ENCODE data around the gene GDF7. TPM values are rescaled to one million over a fixed set of nuclear protein-coding genes. Genes with fewer than 3 reads are reported as not detected.
"Not testable (repeated sequence)": the region's sequence is repeated elsewhere in the genome, so short reads cannot be mapped to it uniquely, and the experiment has no call there.

Gene GDF7
- total RNA-seq, 1 donor from 2014 or later: 0.10 TPM

DNA sequence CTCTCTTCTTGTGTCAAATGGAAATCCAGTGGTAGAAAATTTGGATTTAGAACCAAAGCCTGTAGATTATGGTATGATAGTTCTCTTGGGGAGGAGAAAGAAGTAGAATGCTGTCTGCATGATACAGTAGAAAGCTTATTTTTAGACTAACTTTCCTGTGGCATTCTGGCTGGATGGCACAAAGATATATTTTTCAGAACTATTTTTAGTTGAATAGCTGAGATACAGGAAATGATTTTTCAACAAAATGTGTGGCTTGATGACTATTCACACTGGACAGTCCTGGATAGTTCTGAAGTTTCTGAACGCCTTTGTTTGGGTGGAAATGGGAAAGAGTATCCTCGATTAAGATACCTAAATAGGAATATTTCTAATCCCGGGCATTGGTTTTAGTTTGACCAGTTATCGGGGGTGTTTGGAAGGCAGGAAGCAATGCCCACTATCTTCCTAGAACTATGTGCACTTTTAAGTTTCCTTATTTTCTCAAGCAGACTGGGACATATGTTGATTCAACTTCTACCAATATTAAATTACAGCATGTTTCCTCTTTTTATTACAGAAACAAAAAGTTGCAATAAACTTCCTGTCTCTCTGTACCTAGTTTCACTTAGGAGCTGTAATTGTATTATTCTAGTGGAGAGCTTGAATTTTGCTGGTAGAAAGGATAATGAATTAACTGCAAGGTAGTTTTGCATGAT lies 32.1 kb downstream of the GDF7 start:
- H3K36me3 Mint-ChIP-seq (ENCODE audit: low read depth): peaks cover 8% of the 10 kb centered on the region
- no peak overlapping the region for H3K27ac Mint-ChIP-seq

DNA sequence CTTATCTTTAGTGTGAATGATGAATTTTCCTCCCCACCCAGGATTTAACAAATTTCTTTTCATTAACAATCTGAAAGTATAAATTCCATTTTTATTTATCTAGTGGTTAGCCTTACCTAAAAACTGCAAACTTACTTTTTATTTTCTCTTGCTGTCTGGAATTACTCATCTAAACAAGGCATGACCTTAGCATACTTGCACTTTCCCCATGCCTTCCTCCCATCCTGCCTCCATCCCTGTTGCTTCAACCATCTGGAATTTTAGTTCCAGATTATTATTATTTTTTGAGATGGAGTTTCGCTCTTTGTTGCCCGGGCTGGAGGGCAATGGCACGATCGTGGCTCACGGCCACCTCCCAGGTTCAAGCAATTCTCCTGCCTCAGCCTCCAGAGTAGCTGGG lies 35.6 kb downstream of the GDF7 start:
- Mint-ChIP-seq H3K4me3 (no peak overlapping the region), H3K27ac (no peak overlapping the region), H3K27me3 (ENCODE audit: insufficient read depth) (peaks cover 2% of the 10 kb centered on the region), H3K36me3 (ENCODE audit: low read depth) (peaks cover 8% of the 10 kb centered on the region), H3K9me3 (no peaks in the 10 kb centered on the region), H3K4me1 (ENCODE audit: low read depth) (peaks cover 10% of the 10 kb centered on the region)
- no peak for DNase-seq (ENCODE audit: low spot score)
- intact Hi-C loops (cut with micrococcal nuclease): no loop called here

More for the DNA sequence above, 32.1 kb downstream of the GDF7 start:
- no peaks in the 10 kb centered on the region for H3K9me3 Mint-ChIP-seq
- H3K27me3 Mint-ChIP-seq (ENCODE audit: insufficient read depth): peaks cover 1% of the 10 kb centered on the region
- intact Hi-C loops (cut with micrococcal nuclease): no loop called here
- peaks cover 10% of the 10 kb centered on the region for H3K4me1 Mint-ChIP-seq (ENCODE audit: low read depth)
- H3K4me3 Mint-ChIP-seq: no peak overlapping the region
- DNase-seq (ENCODE audit: low spot score): no peak

DNA sequence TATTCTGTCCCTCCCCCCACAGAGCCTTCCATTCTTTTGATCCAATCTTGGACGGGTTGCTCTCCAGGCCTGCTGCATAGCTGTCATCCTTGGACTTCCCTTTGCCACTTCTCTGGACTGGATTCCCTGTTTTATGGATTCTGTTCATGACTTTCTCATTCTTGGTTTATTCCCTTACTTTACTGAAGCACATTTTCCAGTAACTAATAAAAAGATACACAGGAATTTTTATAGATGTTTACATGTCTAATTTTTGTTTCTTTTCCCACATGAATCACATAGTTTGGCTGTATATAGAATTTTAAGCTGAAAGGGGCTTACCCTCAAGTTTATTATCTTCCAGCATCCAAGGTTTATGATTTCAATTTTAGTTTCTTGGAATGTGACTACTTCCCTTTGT lies 37.9 kb downstream of the GDF7 start:
- H3K27ac Mint-ChIP-seq: no peak overlapping the region

DNA sequence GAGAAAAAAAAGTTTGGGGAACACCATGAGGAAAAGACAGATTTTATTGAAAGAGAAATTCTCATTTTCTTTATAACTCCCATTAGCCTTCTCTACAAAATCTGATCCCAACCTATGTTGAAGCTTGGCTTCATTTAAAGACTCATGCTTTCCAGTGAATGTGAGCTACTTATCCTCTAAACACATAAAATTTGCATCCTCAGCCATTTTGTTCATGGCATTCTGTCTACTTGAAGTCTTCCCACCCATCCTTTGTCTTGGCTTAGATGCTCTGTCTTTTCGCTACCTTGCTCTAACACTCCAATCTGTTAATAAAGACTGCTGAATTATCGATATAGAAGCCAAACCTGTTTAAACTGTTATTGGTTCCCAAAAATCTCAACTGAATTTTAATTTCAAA lies 39.3 kb downstream of the GDF7 start:
- intact Hi-C loops (cut with micrococcal nuclease): no loop called here
- Mint-ChIP-seq H3K4me1 (ENCODE audit: low read depth) (no peaks in the 10 kb centered on the region), H3K9me3 (no peaks in the 10 kb centered on the region), H3K27ac (no peak overlapping the region), H3K36me3 (ENCODE audit: low read depth) (peaks cover 2% of the 10 kb centered on the region), H3K27me3 (ENCODE audit: insufficient read depth) (peaks cover 2% of the 10 kb centered on the region), H3K4me3 (no peak overlapping the region)
- no peak for DNase-seq (ENCODE audit: low spot score)

More for the DNA sequence above, 37.9 kb downstream of the GDF7 start:
- H3K4me3 Mint-ChIP-seq: no peak overlapping the region
- intact Hi-C loops (cut with micrococcal nuclease): no loop called here
- no peak for DNase-seq (ENCODE audit: low spot score)
- H3K36me3 Mint-ChIP-seq (ENCODE audit: low read depth): peaks cover 2% of the 10 kb centered on the region
- H3K27me3 Mint-ChIP-seq (ENCODE audit: insufficient read depth): peaks cover 2% of the 10 kb centered on the region
- no peaks in the 10 kb centered on the region for H3K9me3 Mint-ChIP-seq
- no peaks in the 10 kb centered on the region for H3K4me1 Mint-ChIP-seq (ENCODE audit: low read depth)

DNA sequence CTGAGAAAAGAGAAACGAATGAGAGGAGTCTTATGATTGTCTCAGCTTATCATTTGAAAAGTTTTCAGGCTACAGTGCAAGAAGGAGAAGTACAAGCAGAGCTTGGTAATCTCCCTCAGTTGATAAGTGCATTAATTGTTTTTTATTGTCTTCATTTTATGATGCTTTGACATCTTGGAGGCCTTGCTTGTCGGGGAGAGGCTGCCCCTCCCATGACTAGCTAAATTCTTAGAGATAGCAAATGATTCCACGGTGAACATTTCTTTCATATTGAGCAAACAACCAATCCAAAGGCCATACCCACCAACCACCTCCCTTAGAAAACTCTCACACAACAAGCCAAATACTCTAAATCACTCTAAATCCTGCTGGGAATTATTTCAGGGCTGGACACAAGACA lies 39.8 kb downstream of the GDF7 start:
- Mint-ChIP-seq H3K4me1 (ENCODE audit: low read depth) (no peaks in the 10 kb centered on the region), H3K27ac (no peak overlapping the region), H3K9me3 (no peaks in the 10 kb centered on the region), H3K36me3 (ENCODE audit: low read depth) (no peaks in the 10 kb centered on the region), H3K4me3 (no peak overlapping the region), H3K27me3 (ENCODE audit: insufficient read depth) (peaks cover 2% of the 10 kb centered on the region)
- no peak for DNase-seq (ENCODE audit: low spot score)
- intact Hi-C loops (cut with micrococcal nuclease): no loop called here

DNA sequence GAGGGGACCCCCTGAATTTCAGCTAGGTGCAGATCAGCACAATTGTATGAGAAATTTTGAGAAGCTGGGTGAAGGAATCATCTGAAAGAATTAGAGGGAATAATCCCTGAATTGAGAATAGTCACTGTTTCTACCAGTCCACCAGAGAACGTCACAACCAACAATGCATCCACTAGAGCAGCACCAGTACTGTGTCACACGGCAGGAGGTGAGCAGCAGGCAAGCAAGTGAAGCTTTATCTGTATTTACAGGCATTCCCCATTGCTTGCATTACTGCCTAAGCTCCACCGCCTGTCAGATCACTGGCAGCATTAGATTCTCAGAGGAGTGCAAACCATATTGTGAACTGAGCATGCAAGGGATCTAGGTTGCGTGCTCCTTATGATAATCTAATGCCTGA lies 40.7 kb downstream of the GDF7 start:
- intact Hi-C loops (cut with micrococcal nuclease): no loop called here
- no peak overlapping the region for H3K27ac Mint-ChIP-seq
- DNase-seq (ENCODE audit: low spot score): no peak
- no peaks in the 10 kb centered on the region for H3K36me3 Mint-ChIP-seq (ENCODE audit: low read depth)
- H3K4me1 Mint-ChIP-seq (ENCODE audit: low read depth): no peaks in the 10 kb centered on the region
- no peaks in the 10 kb centered on the region for H3K9me3 Mint-ChIP-seq
- no peak overlapping the region for H3K4me3 Mint-ChIP-seq
- peaks cover 2% of the 10 kb centered on the region for H3K27me3 Mint-ChIP-seq (ENCODE audit: insufficient read depth)

DNA sequence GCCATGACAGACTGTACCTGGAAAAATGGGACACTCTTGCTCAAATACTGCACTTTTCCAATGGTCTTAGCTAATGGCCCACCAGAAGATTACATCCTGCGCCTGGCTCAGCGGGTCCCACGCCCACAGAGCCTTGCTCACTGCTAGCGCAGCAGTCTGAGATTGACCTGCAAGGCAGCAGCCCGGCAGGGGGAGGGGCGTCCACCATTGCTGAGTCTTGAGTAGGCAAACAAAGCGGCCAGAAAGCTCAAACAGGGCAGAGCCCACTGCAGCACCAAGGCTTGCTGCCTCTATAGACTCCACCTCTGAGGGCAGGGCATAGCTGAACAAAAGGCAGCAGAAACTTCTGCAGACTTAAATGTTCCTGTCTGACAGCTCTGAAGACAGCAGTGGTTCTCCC lies 44.7 kb downstream of the GDF7 start:
- intact Hi-C loops (cut with micrococcal nuclease); H3K27ac Mint-ChIP-seq; H3K4me3 Mint-ChIP-seq; H3K4me1 Mint-ChIP-seq (ENCODE audit: low read depth); H3K9me3 Mint-ChIP-seq; DNase-seq (ENCODE audit: low spot score); H3K27me3 Mint-ChIP-seq (ENCODE audit: insufficient read depth); H3K36me3 Mint-ChIP-seq (ENCODE audit: low read depth): not testable (repeated sequence)

DNA sequence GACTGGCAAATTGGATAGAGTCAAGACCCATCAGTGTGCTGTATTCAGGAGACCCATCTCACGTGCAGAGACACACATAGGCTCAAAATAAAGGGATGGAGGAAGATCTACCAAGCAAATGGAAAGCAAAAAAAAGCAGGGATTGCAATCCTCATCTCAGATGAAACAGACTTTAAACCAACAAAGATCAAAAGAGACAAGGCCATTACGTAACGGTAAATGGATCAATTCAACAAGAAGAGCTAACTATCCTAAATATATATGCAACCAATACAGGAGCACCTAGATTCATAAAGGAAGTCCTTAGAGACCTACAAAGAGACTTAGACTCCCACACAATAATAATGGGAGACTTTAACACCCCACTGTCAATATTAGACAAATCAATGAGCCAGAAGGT lies 46.6 kb downstream of the GDF7 start:
- H3K4me3 Mint-ChIP-seq; intact Hi-C loops (cut with micrococcal nuclease); H3K27me3 Mint-ChIP-seq (ENCODE audit: insufficient read depth); H3K9me3 Mint-ChIP-seq; H3K27ac Mint-ChIP-seq; DNase-seq (ENCODE audit: low spot score); H3K4me1 Mint-ChIP-seq (ENCODE audit: low read depth); H3K36me3 Mint-ChIP-seq (ENCODE audit: low read depth): not testable (repeated sequence)

DNA sequence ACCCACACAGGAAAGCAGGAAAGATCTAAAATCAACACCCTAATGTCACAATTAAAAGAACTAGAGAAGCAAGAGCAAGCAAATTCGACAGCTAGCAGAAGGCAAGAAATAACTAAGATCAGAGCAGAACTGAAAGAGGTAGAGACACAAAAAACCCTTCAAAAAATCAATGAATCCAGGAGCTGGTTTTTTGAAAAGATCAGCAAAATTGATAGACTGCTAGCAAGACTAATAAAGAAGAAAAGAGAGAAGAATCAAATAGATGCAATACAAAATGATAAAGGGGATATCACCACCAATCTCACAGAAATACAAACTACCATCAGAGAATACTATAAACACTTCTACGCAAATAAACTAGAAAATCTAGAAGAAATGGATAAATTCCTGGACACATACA lies 47.5 kb downstream of the GDF7 start:
- H3K27ac Mint-ChIP-seq, H3K4me3 Mint-ChIP-seq: not testable (repeated sequence)

DNA sequence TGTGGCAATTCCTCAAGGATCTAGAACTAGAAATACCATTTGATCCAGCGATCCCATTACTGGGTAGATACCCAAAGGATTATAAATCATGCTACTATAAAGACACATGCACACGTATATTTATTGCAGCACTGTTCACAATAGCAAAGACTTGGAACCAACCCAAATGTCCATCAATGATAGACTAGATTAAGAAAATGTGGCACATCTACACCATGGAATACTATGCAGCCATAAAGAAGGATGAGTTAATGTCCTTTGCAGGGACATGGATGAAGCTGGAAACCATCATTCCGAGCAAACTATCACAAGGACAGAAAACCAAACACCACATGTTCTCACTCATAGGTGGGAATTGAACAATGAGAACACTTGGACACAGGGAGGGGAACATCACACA lies 49.2 kb downstream of the GDF7 start:
- H3K4me1 Mint-ChIP-seq (ENCODE audit: low read depth); H3K36me3 Mint-ChIP-seq (ENCODE audit: low read depth); H3K27ac Mint-ChIP-seq; H3K27me3 Mint-ChIP-seq (ENCODE audit: insufficient read depth); DNase-seq (ENCODE audit: low spot score); H3K9me3 Mint-ChIP-seq; intact Hi-C loops (cut with micrococcal nuclease); H3K4me3 Mint-ChIP-seq: not testable (repeated sequence)

More for the DNA sequence above, 47.5 kb downstream of the GDF7 start:
- DNase-seq (ENCODE audit: low spot score); H3K4me1 Mint-ChIP-seq (ENCODE audit: low read depth); H3K36me3 Mint-ChIP-seq (ENCODE audit: low read depth); intact Hi-C loops (cut with micrococcal nuclease); H3K9me3 Mint-ChIP-seq; H3K27me3 Mint-ChIP-seq (ENCODE audit: insufficient read depth): not testable (repeated sequence)

DNA sequence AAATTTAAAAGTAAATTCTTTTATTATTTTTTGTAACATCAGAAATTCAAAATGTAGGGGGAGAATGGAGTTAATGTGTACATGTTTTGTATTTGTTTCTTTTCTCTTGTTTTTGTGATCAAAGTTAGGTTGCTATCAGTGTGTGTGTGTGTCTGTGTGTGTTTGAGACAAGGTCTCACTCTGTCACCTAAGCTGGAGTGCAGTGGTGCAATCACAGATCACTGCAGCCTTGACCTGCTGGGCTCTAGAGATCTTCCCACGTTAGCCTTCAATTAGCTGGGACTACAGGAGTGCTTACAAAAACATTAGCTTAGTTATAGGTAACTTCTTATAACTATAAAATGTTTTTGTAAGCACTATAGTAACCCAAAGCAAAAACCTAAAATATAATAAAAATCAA lies 50.7 kb downstream of the GDF7 start:
- H3K27me3 Mint-ChIP-seq (ENCODE audit: insufficient read depth): no peaks in the 10 kb centered on the region
- intact Hi-C loops (cut with micrococcal nuclease): no loop called here
- H3K27ac Mint-ChIP-seq: no peak overlapping the region
- H3K36me3 Mint-ChIP-seq (ENCODE audit: low read depth): peaks cover 7% of the 10 kb centered on the region
- DNase-seq (ENCODE audit: low spot score): no peak
- H3K9me3 Mint-ChIP-seq: peaks cover 7% of the 10 kb centered on the region
- H3K4me3 Mint-ChIP-seq: no peak overlapping the region
- H3K4me1 Mint-ChIP-seq (ENCODE audit: low read depth): no peaks in the 10 kb centered on the region

DNA sequence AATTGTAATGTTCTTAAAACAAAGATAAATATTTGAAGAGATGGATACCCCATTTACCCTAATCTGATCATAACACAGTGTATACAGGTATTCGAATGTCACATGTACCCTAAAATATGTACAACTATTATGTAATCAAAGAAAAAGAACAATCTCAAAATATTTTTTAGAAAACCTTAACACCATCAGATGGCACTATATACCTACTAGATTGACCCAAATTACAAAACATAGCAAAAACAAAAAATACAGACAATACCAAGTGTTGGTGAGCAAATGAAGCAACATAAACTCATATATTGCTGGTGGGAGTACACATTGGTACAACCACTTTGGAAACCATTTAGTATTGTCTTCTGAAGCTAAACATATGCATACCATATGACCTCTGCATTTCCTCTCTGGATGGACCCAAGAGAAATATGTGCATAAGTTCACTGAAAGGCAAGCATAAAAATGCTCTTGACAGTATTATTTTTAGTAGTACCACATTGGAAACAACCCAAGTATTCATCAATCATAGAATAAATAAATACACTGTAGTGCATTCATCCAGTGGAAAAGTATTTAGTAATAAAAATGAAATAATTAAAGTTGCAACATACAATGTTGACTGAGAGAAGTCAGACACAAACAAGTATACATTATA lies 55.8 kb downstream of the GDF7 start:
- DNase-seq (ENCODE audit: low spot score): no peak
- intact Hi-C loops (cut with micrococcal nuclease): loop anchor here (2.0 kb wide), 1 partner anchor 240 kb away; no protein-coding TSS in a partner anchor
- H3K4me1 Mint-ChIP-seq (ENCODE audit: low read depth): no peaks in the 10 kb centered on the region
- no peaks in the 10 kb centered on the region for H3K27me3 Mint-ChIP-seq (ENCODE audit: insufficient read depth)
- no peak overlapping the region for H3K4me3 Mint-ChIP-seq
- H3K9me3 Mint-ChIP-seq: no peaks in the 10 kb centered on the region
- peaks cover 2% of the 10 kb centered on the region for H3K36me3 Mint-ChIP-seq (ENCODE audit: low read depth)
- H3K27ac Mint-ChIP-seq: no peak overlapping the region

DNA sequence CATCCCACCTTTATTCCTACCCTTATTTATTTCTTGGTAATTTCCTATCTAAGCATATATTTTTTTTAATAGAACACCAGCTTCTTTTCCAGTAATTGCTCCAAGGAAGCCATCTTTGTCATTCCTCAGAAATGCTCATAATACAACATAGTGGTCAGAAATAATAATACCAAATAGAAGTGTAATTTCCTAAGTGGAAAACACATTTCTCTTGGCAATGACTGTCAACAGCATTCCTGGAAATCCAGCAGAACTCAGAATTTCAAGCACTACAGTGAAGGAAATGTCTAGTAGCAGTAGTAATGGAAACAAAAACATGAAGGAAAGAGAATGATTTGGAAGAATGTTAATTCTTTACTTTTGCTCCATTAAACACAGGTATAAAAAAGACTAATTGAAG lies 56.6 kb downstream of the GDF7 start:
- H3K4me1 Mint-ChIP-seq (ENCODE audit: low read depth): no peaks in the 10 kb centered on the region
- intact Hi-C loops (cut with micrococcal nuclease): loop anchor here (2.0 kb wide), 1 partner anchor 239 kb away; no protein-coding TSS in a partner anchor
- peaks cover 4% of the 10 kb centered on the region for H3K36me3 Mint-ChIP-seq (ENCODE audit: low read depth)
- H3K9me3 Mint-ChIP-seq: no peaks in the 10 kb centered on the region
- no peak overlapping the region for H3K4me3 Mint-ChIP-seq
- no peaks in the 10 kb centered on the region for H3K27me3 Mint-ChIP-seq (ENCODE audit: insufficient read depth)
- H3K27ac Mint-ChIP-seq: no peak overlapping the region
- no peak for DNase-seq (ENCODE audit: low spot score)

Data from activated T-helper 1 cell treated with anti-CD3 and anti-CD28 coated beads, Interleukin-12 subunit alpha, Interleukin-12 subunit beta, Interleukin-2, Interleukin-4 antibody, amounts not matched to agents 30 ng/mL and 10 ng/mL and 1 ng/mL, durations not matched to agents 14 hours and 24 hours and 36 hours (primary cell).